ENCODE data around the gene TBC1D22A.

The TBC1D22A gene

GRCh38 chr22:47071078-47071806, 308.8 kb downstream of the TBC1D22A start:
- DNase-seq (ENCODE audit: extremely low spot score, insufficient read length, low read depth) (no peak), FAIRE-seq (no peak)

DNA sequence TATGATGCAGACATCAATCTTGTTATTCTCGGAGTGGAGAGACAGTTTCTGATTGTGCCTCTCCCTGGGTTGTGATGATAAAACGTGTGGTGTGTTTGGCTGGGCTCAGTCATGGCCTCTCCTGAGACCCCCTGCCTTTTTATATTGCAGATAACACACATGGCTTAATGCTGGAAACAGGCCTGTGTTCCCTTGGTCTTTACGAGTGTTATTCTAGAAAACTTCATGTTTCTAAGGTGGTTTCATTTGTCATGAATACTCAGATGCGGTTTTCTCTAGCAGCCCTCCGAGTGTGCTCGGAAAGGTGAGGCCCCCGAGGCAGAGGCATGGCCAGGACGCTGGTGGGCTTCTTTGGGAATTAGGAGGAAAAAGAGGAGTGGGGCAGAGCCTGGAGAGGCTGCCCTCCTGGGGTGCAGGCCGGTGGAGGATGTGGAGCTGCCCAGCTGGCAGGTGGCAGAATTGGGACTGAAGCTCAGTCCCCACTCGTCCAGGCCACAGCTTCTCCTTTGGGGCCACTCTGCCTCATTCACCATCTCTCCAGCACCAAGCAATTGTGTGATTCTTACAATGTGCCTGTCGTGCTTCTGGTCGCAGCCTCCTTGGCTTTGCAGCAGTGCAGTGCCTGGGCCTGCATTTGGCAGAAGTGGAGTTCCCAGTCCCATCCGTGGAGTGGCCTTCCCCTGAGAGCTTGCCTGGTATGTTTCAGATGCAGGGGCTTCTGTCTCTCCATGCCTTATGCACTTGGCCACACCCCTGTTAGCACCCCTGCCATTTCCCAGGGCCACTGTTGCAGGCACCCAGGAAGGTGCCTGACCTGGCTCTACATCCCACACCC, 309.6 kb downstream of the TBC1D22A start:
- FAIRE-seq, result no peak
- no peak for DNase-seq (ENCODE audit: extremely low spot score, insufficient read length, low read depth)

- no peak for DNase-seq (ENCODE audit: extremely low spot score, insufficient read length, low read depth)
- no peak for FAIRE-seq
Observed at GRCh38 chr22:47072642-47072967, 310.2 kb downstream of the TBC1D22A start.

DNA sequence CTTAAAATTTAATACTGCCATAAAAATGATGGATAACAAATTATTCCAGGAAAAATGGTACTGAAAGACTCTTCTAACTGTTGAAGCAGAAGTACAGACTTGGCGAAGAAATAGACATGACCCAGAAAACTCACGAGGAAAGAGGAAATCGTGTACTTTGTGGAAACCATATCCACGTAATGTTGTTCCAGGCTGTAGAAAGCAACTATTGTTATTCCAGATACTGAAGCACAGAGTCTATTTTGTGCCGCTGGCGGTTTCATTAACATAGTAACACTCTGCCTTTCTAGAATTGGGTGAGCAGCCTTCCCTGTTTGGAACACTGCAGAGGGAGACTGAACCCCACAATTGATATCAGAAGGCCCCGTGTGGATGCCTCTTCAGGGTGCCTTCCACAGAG, 310.6 kb downstream of the TBC1D22A start:
- DNase-seq (ENCODE audit: extremely low spot score, insufficient read length, low read depth), result no peak
- no peak for FAIRE-seq

DNA sequence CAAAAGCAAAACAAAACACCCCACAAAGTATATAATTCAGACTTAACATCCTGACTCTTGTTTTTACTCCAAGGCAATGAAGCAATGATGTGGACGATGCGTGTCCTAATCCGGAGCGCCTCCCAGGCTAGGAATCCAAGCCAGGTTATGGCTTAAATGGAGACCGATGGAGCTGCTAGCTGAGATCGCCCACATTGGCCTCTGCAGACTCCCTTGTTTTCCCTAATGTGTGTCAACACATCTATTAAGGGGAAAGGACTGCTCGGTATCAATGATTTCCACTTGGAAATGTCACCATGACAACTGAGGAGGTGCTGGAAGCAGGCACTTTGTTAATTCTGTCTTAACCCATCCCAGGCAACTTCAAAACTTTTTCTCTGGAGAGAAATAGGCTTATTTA, 311.7 kb downstream of the TBC1D22A start:
- DNase-seq (ENCODE audit: extremely low spot score, insufficient read length, low read depth) (no peak), FAIRE-seq (no peak)

GRCh38 chr22:47075568-47075967, 313.1 kb downstream of the TBC1D22A start:
- FAIRE-seq, result no peak
- no peak for DNase-seq (ENCODE audit: extremely low spot score, insufficient read length, low read depth)

DNA sequence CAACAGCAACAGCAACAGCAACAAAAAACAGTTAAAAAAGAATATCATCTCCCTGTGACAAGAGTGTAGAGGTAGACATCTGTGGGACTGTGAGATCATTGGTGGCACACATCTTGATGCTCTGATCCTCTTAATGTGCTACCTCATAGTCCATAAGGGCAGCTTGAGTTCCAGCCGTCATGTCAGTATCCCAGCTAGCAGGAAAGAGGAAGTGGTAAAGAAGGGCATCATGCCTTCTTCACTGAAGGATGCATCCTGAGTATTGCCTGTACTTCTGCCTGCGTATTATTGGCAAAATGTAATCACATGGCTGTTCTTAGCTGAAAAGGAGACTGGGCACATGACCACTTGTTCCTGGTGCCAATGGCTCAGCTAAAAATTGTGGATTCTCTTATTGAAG, 314.3 kb downstream of the TBC1D22A start:
- DNase-seq (ENCODE audit: extremely low spot score, insufficient read length, low read depth) (no peak), FAIRE-seq (no peak)

GRCh38 chr22:47080100-47080499, 317.6 kb downstream of the TBC1D22A start:
- DNase-seq (ENCODE audit: extremely low spot score, insufficient read length, low read depth) (no peak), FAIRE-seq (no peak)

DNA sequence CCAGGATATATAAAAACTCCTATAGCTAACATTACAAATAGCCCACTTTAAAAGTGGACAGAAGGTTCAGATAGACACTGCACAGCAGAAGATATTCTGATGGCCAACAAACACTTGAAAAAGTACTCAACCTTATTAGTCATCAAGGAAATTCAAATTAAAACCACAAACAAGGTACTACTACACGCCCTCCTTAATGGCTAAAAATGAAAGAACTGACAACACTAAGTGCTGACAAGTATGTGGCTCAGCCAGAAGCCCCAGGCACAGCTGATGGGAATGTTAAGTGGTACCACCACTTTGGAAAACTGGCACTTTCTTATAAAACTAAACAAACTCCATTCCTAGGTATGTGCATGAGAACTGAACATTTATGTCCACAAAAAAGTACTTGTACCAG, 320.1 kb downstream of the TBC1D22A start:
- FAIRE-seq (no peak), DNase-seq (ENCODE audit: extremely low spot score, insufficient read length, low read depth) (no peak)

DNA sequence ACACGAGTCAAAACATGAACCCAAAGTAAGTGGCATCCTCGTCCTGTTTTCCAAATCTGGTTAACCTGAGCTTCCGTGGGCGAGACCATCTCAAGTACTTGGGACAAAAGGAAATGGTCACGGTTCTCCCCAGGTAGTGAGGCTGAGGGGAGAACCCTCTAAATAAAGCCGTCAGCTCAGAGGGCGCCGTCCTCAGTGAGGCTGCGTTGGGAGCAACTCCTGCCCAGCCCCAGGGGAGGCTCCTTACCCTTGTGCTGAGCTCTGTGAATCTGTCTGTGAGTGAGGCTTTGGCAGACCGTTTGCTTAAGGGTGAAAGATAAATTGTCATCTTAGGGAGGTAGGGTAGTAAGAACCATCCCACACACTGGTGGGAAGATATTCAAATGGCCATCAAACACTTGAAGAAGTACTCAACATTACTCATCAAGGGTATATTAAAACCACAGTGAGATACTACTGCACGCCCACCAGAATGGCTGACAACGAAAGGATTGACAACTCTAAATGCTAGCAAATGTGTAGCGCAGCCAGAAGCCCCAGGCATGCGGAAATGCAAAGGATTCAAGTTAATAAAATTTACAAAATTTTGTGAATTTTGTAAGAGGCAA, 321.0 kb downstream of the TBC1D22A start:
- FAIRE-seq (no peak), DNase-seq (ENCODE audit: extremely low spot score, insufficient read length, low read depth) (no peak)

- no peak for DNase-seq (ENCODE audit: extremely low spot score, insufficient read length, low read depth)
- no peak for FAIRE-seq
Observed at GRCh38 chr22:47084226-47084625, 321.8 kb downstream of the TBC1D22A start.

DNA sequence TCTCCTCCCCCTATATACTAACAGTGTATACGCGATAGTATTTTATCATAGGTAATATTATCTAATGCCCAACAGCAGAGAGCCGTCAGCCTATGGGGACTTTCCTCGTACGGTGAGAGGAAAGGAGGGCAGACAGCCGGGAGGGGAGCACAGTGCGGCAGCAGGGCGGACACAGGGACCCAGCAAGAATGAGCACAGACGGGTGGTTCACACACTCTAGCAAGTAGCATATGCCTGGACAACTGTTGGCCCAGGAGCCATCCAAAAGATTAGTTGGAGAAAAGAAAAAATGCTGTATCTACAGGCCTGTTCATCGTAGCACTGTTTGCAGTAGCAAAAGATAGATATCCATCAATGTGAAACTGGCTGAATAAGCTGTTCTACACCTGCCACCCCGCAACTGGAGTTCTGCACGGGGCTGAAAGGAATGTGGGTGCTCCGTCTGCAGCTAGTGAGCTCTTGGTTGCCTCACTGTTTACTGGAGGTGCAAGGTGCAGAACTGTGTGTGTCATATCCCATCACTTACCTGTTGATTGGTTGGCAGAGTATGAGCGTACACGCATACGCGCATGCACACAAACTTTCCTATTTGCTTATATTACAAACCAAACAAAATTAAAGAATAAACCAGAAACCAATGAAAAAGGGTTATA, 324.3 kb downstream of the TBC1D22A start:
- DNase-seq (ENCODE audit: extremely low spot score, insufficient read length, low read depth), result no peak
- FAIRE-seq, result peak; percentile 55

DNA sequence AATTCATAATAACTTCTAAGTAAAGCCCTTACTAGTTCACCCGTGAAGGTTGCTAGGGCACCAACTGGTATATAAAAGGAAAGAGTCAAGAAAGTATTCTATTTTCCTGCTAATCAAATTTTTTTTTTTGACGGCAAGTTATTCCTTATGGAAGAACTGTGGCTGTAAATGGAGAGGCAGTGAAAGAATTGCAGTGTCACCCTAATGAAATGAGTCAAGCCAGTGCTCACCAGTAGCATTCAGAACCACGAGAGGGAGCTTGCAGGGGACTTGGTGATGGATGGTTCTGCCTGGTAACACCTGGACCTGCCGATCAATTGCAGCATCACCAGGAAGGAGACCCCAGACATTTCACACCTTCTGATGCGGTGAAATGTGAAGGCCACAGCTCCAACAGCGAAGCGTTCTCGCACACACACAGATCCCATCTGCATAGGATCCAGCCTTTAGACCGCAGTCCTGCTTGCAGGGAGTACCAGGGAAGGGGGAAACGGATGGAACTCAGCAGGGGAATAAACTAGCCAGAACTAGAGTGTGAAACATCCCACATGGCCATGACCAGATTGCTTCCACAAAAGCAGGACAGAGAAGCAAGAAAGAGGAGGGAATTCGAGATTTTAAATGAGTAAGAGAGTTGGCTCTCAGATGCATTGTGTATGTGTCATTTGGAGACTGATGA, 326.2 kb downstream of the TBC1D22A start:
- no peak for FAIRE-seq

GRCh38 chr22:47089374-47089773, 326.9 kb downstream of the TBC1D22A start:
- FAIRE-seq (no peak), DNase-seq (ENCODE audit: extremely low spot score, insufficient read length, low read depth) (no peak)

More for the DNA sequence above, 326.2 kb downstream of the TBC1D22A start:
- no peak for DNase-seq (ENCODE audit: extremely low spot score, insufficient read length, low read depth)

DNA sequence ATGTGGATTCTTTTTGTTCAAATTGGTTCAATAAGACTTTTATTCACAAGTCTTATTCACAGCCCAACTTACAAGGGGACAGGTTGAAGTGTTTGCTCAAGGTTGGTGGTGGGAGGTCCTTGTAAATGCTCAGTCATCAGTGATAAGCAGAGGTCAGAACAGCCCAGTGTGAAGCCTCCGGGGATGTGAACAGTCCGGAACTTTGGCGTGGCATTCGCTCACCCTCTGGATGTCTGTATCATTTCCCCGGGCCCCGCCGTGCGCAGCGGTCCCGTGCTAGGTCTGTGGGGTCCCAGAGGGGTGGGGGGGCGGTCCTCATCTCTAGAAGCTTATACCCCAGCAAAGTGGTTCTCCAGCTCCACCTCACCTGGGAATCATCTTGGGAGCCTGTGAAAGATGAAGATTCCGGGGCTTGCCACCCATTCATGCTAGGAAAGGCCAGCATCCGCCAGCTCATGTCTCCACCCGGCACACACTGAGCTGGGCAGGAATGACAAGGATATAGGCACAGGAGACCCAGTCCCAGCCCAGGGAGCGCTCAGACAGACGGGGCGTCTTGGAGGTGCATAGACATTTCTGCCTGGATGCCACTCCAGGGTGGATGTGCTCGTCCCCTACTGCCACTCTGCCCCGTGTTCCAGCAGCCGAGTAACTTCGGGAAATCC, 327.5 kb downstream of the TBC1D22A start:
- FAIRE-seq (no peak), DNase-seq (ENCODE audit: extremely low spot score, insufficient read length, low read depth) (no peak)

- DNase-seq (ENCODE audit: extremely low spot score, insufficient read length, low read depth) (no peak), FAIRE-seq (no peak)
Observed at GRCh38 chr22:47090591-47091245, 328.3 kb downstream of the TBC1D22A start.

- DNase-seq (ENCODE audit: extremely low spot score, insufficient read length, low read depth) (no peak), FAIRE-seq (no peak)
Observed at GRCh38 chr22:47091246-47091651, 328.8 kb downstream of the TBC1D22A start.

DNA sequence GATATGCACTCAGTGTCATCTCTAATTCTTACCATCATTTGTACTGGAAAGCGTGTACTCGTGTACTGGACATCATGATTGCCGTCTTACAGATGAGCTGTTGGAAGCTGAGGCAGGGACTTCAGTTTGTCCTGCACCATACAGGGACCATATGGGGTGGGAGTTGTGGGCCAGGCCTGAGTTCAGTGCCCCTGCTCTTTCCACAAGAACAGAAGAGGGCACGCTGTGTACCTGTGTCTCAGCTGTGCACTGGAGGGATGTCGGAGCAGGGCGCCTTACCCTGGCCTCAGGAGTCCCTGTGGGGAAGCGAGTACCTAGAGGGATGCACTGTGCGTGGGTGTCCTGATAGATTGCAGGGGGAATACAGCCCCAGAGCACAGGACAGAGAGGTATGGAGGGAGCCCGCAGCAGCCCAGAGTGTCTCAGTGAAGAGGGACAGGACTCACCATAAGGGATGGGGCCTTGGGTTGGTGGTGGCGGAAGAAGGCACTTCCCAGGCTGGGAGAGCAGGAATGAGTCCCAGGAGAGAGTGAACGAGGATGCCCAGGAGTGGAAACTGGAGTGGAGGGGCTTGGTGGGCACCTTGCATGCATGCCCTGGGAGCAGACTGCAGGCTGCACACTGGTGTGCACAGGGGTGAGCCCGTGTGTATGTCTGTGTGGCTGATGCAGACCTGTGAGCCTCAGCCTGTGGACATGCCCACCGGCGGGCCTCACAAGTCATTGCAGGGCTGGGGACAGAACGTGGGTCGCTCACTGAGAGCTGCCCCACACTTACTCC, 329.7 kb downstream of the TBC1D22A start:
- no peak for DNase-seq (ENCODE audit: extremely low spot score, insufficient read length, low read depth)
- no peak for FAIRE-seq
